IPS-20b (cell line): ENCODE data around the gene POLN.
"Not testable (repeated sequence)": the region's sequence is repeated elsewhere in the genome, so short reads cannot be mapped to it uniquely, and the experiment has no call there.

Experiments used
- H3K27ac ChIP-seq: one replicate; pipeline ENCODE4 v1.5.1; 2013; ENCODE audit warnings: low read length
- H3K27me3 ChIP-seq: 2 replicates; pipeline ENCODE4 v1.6.1; 2013; ENCODE audit warnings: mild to moderate bottlenecking, low read length, inconsistent platforms; ENCODE audit not compliant: insufficient read depth
- H3K36me3 ChIP-seq: 2 replicates; pipeline ENCODE4 v1.6.1; 2013; ENCODE audit warnings: low read depth, mild to moderate bottlenecking, inconsistent platforms, low read length, moderate library complexity; ENCODE audit not compliant: insufficient read depth
- H3K4me1 ChIP-seq: 2 replicates; pipeline ENCODE4 v1.6.1; 2013; ENCODE audit warnings: mild to moderate bottlenecking, control low read depth, inconsistent platforms, low read length, moderate library complexity; ENCODE audit not compliant: insufficient read depth
- H3K4me3 ChIP-seq: 2 replicates; pipeline ENCODE4 v1.5.1; 2013; ENCODE audit warnings: mild to moderate bottlenecking, low read length, inconsistent platforms
- H3K9ac ChIP-seq: 2 replicates; pipeline ENCODE4 v1.6.1; 2013; ENCODE audit warnings: low read depth, mild to moderate bottlenecking, inconsistent platforms, low read length, moderate library complexity
- H3K9me3 ChIP-seq: 2 replicates; pipeline ENCODE4 v1.6.1; 2013; ENCODE audit warnings: mild to moderate bottlenecking, low read depth, low read length, inconsistent platforms; ENCODE audit not compliant: insufficient read depth

Gene POLN

DNA sequence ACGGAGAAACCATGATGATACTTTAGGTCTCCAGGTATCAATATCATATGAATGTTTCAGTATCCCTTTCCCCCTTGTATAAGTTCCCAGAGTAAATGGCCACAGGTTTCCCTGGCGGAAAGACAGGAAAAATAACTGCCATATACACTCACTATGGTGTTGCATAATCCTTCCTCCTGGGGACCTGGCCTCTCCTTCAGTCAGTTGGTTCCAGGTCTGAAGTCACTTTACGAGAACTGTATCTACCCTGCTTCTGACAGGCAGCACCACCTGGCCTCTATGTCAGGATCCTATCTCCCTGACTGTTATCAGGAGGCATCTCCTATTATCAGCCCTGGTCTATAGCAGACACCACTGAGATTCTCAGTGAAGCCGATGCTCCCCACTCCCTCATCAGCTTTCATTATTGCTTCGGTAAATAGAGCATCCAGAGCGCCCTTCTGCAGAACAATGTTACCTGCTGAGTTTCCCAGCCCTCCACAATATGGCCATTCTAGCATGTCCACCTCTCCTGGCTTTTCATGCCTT is 22.6 kb downstream of the POLN start:
- H3K9ac ChIP-seq, result no peak overlapping the region
- H3K36me3 ChIP-seq, result no peaks in the 10 kb centered on the region
- no peak overlapping the region for H3K27ac ChIP-seq
- H3K27me3 ChIP-seq, result peaks cover 47% of the 10 kb centered on the region; the same call in 1 of the 2 replicates
- H3K4me1 ChIP-seq, result peaks cover 38% of the 10 kb centered on the region
- H3K9me3 ChIP-seq, result no peaks in the 10 kb centered on the region
- no peak overlapping the region for H3K4me3 ChIP-seq

DNA sequence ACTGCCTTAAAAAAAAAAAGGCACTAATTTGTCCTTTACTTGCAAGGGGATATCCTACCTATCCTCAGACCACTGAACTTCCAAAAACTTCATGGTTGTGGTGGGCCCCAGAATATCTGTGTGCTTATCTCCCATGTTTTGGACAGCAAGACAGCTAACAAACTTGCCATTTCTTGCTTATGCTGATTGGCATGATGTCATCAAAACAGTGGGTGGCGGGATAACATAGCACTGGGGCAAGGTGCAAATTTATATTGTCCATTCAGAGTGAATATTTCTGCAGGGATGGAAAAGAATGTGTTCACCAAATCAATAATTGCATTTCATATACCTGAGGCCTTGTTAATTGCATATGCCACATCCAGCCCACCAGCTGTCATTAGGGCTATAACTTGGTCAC is 23.5 kb downstream of the POLN start:
- no peaks in the 10 kb centered on the region for H3K36me3 ChIP-seq
- H3K9me3 ChIP-seq, result no peaks in the 10 kb centered on the region
- H3K4me1 ChIP-seq, result peaks cover 36% of the 10 kb centered on the region
- no peak overlapping the region for H3K27ac ChIP-seq
- H3K27me3 ChIP-seq, result peaks cover 47% of the 10 kb centered on the region; the same call in 1 of the 2 replicates
- no peak overlapping the region for H3K4me3 ChIP-seq
- H3K9ac ChIP-seq, result no peak overlapping the region

DNA sequence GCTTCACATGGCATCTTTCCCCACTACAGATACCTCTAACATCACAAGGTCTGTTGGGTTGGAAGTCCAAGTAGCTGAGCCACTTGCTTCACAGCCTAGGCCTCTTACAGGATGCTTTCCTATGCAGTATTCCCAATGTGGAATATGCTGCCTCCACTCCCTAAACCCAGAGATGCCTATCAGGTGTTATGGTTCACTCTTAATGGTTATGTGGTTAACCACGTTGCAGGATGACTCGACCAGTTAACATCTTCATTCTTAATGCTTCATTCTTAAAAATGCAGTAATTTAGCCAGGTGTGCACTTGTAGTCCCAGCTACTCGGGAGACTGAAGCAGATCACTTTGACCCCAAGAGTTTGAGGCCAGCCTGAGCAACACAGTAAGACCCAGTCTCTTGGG is 24.2 kb downstream of the POLN start:
- peaks cover 47% of the 10 kb centered on the region; the same call in 1 of the 2 replicates for H3K27me3 ChIP-seq

DNA sequence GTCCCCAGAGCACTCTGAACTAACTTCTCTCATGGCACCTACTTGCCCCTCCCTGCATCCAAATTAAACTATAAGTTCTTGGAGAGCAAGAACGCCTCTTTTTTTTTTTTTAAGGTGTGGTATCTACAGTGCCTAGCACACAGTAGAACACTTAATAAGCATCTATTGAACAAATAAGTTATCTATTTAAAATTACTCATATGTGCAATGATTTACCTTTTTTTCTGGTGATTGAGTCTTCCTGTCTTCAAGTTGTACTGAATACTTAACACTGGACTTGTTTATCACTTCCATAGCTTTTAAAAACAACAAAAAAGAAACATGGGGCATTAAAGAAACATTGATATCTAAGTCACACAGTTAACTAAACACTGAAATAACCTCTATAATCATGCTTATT is 29.1 kb downstream of the POLN start:
- Histone ChIP-seq H3K4me3 (no peak overlapping the region), H3K9me3 (no peaks in the 10 kb centered on the region), H3K27me3 (peaks cover 26% of the 10 kb centered on the region; the same call in 1 of the 2 replicates), H3K27ac (no peak overlapping the region), H3K4me1 (peaks cover 9% of the 10 kb centered on the region; the same call in 1 of the 2 replicates), H3K9ac (no peak overlapping the region), H3K36me3 (no peaks in the 10 kb centered on the region)

More for the DNA sequence above, 24.2 kb downstream of the POLN start:
- no peak overlapping the region for H3K27ac ChIP-seq
- H3K4me1 ChIP-seq, result peaks cover 29% of the 10 kb centered on the region
- no peaks in the 10 kb centered on the region for H3K9me3 ChIP-seq
- H3K36me3 ChIP-seq, result no peaks in the 10 kb centered on the region
- H3K9ac ChIP-seq, result no peak overlapping the region
- H3K4me3 ChIP-seq, result no peak overlapping the region

DNA sequence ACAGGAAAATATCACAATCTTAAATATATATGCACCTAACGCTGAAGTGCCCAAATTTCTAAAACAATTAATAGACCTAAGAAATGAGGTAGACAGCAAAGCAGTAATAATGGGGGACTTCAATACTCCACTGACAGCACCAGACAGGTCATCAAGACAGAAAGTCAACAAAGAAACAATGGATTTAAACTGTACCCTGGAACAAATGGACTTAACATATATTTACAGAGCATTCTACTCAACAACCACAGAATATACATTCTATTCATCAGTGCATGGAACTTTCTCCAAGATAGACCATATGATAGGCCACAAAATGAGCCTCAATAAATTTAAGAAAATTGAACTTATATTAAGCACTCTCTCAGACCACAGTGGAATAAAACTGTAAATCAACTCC is 39.1 kb downstream of the POLN start:
- H3K9ac ChIP-seq, H3K4me3 ChIP-seq, H3K36me3 ChIP-seq, H3K27ac ChIP-seq, H3K4me1 ChIP-seq, H3K27me3 ChIP-seq, H3K9me3 ChIP-seq: not testable (repeated sequence)

DNA sequence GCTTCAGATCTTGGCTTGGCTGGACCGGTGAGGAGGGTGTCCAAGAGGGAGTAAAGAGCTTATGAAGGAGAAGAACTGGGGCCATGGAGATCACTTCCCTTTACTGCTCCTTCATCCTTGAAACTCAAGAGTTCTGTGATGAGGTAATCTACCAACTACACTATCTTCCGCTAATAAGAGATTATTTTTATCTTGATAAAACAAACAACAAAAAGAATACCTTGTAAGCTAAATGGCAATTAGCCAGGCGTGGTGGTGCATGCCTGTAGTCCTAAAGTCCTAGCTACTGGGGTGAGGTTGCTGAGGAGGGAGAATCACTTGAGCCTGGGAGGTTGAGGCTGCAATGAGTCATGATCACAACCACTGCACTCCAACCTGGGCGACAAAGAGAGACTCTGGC is 47.4 kb downstream of the POLN start:
- Histone ChIP-seq H3K27ac (no peak overlapping the region), H3K9me3 (no peaks in the 10 kb centered on the region), H3K36me3 (no peaks in the 10 kb centered on the region), H3K9ac (no peak overlapping the region), H3K4me3 (no peak overlapping the region), H3K4me1 (no peaks in the 10 kb centered on the region), H3K27me3 (no peaks in the 10 kb centered on the region)

DNA sequence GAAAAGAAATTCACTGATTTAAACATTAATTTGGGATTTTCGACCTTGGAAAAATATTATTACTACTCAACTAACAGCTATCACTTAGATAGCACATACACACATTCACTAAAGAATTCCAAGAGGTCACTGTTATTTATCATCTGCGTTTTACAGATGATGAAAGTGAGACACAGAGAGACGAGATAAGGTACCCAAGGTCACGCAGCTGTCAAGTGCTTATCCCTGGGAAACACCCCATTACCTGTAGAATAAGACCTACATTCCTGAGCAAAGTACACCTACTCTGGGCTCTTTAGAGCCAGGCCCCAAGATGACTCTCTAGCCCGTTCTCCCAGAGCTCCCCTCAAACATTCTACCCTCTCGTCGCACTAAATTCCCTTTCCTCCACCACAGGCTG is 48.6 kb downstream of the POLN start:
- no peak overlapping the region for H3K9ac ChIP-seq
- no peak overlapping the region for H3K27ac ChIP-seq
- H3K4me3 ChIP-seq, result no peak overlapping the region
- no peaks in the 10 kb centered on the region for H3K27me3 ChIP-seq
- no peaks in the 10 kb centered on the region for H3K4me1 ChIP-seq
- H3K9me3 ChIP-seq, result no peaks in the 10 kb centered on the region
- H3K36me3 ChIP-seq, result no peaks in the 10 kb centered on the region

DNA sequence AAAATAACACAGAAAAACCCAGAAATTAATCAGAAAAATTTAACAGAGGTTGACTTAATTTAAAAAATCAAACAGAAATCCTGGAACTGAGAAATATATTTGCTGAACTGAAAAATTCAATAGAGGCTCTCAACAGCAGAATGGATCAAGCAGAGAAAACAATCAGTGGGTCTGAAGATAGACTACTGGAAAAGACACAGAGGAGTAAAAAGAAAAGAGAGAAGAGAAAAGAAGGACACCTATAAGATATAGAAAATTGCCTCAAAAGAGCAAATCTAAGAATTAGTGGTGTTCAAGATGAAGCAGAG is 55.1 kb downstream of the POLN start:
- Histone ChIP-seq H3K4me3 (no peak overlapping the region), H3K27me3 (no peaks in the 10 kb centered on the region), H3K9ac (no peak overlapping the region), H3K4me1 (no peaks in the 10 kb centered on the region), H3K27ac (no peak overlapping the region), H3K36me3 (no peaks in the 10 kb centered on the region), H3K9me3 (0 out of 2 replicates have a peak, but pooled peaks cover 7% of the 10 kb centered on the region)

DNA sequence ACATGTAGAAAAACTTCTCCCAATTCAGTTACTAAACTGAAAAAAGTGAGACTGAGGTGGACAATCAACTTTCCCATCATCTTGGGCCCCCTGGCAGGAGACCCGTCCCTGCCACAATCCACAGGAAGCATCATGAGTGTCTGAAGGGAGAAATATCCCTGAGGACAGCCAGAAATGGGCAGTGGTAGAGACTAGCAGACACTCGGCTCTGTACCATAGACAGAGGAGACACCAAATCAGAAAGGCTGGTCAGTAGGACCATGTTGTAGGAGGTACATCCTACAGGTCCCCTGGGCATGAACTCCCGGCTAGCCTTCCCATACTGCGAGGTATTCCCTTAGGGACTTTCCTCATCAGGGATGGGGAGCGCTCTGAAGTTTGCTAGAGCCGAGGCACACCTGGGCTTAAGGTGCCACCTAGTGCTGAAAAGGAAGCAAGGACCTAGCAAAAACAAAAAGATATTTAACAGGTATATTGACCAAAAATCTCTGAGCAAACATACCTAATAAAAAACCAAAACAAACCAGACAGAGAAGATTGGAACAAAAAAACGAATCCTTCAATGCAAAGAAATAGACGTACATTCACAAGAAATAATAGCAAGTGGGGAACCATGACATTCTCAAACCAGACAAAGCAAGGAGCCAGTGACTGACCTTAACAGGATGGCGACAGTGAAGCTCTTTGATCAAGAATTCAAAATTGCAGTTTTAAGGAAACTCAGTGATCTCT is 55.6 kb downstream of the POLN start:
- Histone ChIP-seq H3K4me3 (no peak overlapping the region), H3K27me3 (no peaks in the 10 kb centered on the region), H3K9ac (no peak overlapping the region), H3K9me3 (0 out of 2 replicates have a peak, but pooled peaks cover 7% of the 10 kb centered on the region), H3K27ac (no peak overlapping the region), H3K36me3 (no peaks in the 10 kb centered on the region), H3K4me1 (no peaks in the 10 kb centered on the region)

DNA sequence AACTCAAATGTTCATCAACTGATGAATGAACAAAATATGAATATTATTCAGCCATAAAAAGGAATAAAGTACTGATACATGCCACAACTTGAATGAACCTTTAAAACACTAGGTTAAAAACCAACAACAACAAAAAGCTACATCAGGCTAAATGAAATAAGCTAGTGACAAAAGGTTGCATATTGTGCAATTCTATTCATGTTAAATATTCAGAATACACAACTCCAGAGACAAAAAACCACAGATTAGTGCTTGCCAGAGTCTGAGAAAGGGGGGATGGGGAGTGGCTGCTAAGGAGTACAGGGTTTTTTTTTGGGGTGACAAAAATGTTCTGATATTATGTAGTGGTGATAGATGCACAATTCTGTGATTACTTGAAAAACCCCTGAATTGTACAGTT is 58.5 kb downstream of the POLN start:
- no peak overlapping the region for H3K9ac ChIP-seq
- no peaks in the 10 kb centered on the region for H3K36me3 ChIP-seq
- no peaks in the 10 kb centered on the region for H3K27me3 ChIP-seq
- no peaks in the 10 kb centered on the region for H3K4me1 ChIP-seq
- no peak overlapping the region for H3K4me3 ChIP-seq
- 0 out of 2 replicates have a peak, but pooled peaks cover 7% of the 10 kb centered on the region for H3K9me3 ChIP-seq
- H3K27ac ChIP-seq, result no peak overlapping the region

DNA sequence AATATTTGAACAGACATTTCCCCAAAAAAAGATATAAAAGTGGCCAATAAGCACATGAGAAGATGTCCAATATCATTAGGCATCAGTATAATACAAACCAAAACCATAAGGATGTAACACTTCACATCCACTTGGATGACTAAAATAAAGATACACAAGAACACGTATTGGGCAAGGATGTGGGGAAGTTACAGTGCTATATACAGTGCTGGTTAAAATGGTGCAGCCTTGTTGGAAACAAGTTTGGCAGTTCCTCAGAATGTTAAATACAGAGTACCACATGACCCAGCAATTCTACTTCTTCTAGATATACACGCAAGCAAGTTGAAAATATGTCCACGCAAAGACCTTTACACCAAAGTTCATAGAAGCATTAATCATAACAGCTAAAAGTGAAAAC is 58.9 kb downstream of the POLN start:
- Histone ChIP-seq H3K27ac (no peak overlapping the region), H3K36me3 (no peaks in the 10 kb centered on the region), H3K4me3 (no peak overlapping the region), H3K27me3 (no peaks in the 10 kb centered on the region), H3K9ac (no peak overlapping the region), H3K9me3 (0 out of 2 replicates have a peak, but pooled peaks cover 7% of the 10 kb centered on the region), H3K4me1 (no peaks in the 10 kb centered on the region)

DNA sequence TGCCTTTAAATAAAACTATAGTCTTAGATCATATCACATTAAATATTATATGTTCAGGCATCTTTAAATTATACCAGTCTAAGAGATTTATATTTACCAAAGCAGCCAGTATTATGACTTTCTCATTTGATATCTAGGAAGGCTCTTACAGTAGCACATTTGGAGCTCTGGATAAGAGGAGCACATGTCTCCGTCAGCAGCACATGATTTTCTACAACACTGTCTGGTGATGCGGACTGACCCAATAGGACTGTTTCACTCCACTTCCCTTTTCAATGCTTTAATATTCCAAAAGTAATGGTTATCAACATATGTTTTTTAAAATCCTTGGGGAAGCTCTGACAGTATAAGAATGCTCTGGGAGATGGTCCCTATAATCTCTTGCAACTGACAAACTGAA is 61.5 kb downstream of the POLN start:
- no peaks in the 10 kb centered on the region for H3K27me3 ChIP-seq
- H3K9me3 ChIP-seq, result 0 out of 2 replicates have a peak, but pooled peaks cover 7% of the 10 kb centered on the region
- H3K9ac ChIP-seq, result no peak overlapping the region
- no peaks in the 10 kb centered on the region for H3K36me3 ChIP-seq
- H3K27ac ChIP-seq, result no peak overlapping the region
- no peaks in the 10 kb centered on the region for H3K4me1 ChIP-seq
- H3K4me3 ChIP-seq, result no peak overlapping the region
